Small intestine (tissue), 7 donors: Measurements from ENCODE around the gene CHRNE. TPM values are rescaled to one million over a fixed set of nuclear protein-coding genes. Genes with fewer than 3 reads are reported as not detected.

Experiments
- DNase-seq, 2 donors: peaks; one replicate each; pipeline versions ENCODE4 v3.0.0 to v3.0.0-alpha.2; 2013
- FAIRE-seq: peaks from 2 replicates; lab custom pipeline; 2012; peaks lifted over from hg19 to GRCh38; lab: Jason Lieb, UNC
- H3K27ac ChIP-seq, 3 donors: one replicate each; pipeline ENCODE4 v1.5.1; 2013; ENCODE audit warnings: low read length in 2 of 3, mild to moderate bottlenecking in 2 of 3, control low read depth in 1 of 3, inconsistent platforms in 1 of 3, low read depth in 1 of 3, moderate library complexity in 1 of 3
- H3K27me3 ChIP-seq, 3 donors: one replicate each; pipeline ENCODE4 v1.6.1; 2013; ENCODE audit warnings: low read length in 3 of 3, inconsistent platforms in 1 of 3; ENCODE audit not compliant: control insufficient read depth in 3 of 3, insufficient read depth in 3 of 3
- H3K36me3 ChIP-seq, 3 donors: one replicate each; pipeline ENCODE4 v1.6.1; 2013; ENCODE audit warnings: low read length in 3 of 3, inconsistent platforms in 1 of 3, low read depth in 1 of 3, mild to moderate bottlenecking in 1 of 3, moderate library complexity in 1 of 3; ENCODE audit not compliant: control insufficient read depth in 3 of 3, insufficient read depth in 2 of 3
- H3K4me1 ChIP-seq, 3 donors: one replicate each; pipeline ENCODE4 v1.6.1; 2013; ENCODE audit warnings: low read length in 2 of 3, inconsistent platforms in 1 of 3, low read depth in 1 of 3, mild to moderate bottlenecking in 1 of 3, moderate library complexity in 1 of 3; ENCODE audit not compliant: control insufficient read depth in 3 of 3, insufficient read depth in 2 of 3
- H3K4me3 ChIP-seq, 3 donors: one replicate each; pipeline ENCODE4 v1.5.1; 2013; ENCODE audit warnings: low read length in 3 of 3, control low read depth in 1 of 3, inconsistent platforms in 1 of 3, low read depth in 1 of 3, mild to moderate bottlenecking in 1 of 3, moderate library complexity in 1 of 3
- H3K9me3 ChIP-seq, 2 donors: one replicate each; pipeline ENCODE4 v1.6.1; 2013; ENCODE audit warnings: low read depth in 1 of 2, low read length in 1 of 2; ENCODE audit not compliant: control insufficient read depth in 2 of 2, insufficient read depth in 1 of 2
- WGBS, 3 donors: extraction: QIAGEN DNeasy Blood & Tissue Kit; methylation state at CpG; one replicate each; pipeline ENCODE4 v1.1.7; 2013; 5-methylcytosine and 5-hydroxymethylcytosine counted together
- polyA plus RNA-seq, 4 donors: library from polyadenylated mRNA; stranded (reverse) in 3 of 4; unstranded in 1 of 4; fragments of 200-250 nt in 3 of 4; fragments of 120-200 nt in 1 of 4; gene quantifications; one replicate each; pipeline versions ENCODE4 v1.2.1 to v1.2.3, GENCODE V29; 2013
- donor health status: healthy with polysubstance abuse.
- donor health status: control.
- donor health status: control.
- donor health status: Bipolar disorder and iron deficiency.
- donor health status: healthy.

The CHRNE gene
- polyA plus RNA-seq, 4 donors: 0.27 to 0.66 (median 0.41) TPM

- peaks cover 4 to 40% (median 16%) of the 10 kb centered on the region in 3 donors for H3K4me1 ChIP-seq
Measured at GRCh38 chr17:4947411-4948165, 44.7 kb upstream of the CHRNE start.

GRCh38 chr17:4947010-4947410 lies 44.1 kb upstream of the CHRNE start:
- Histone ChIP-seq H3K27me3 (no peaks in the 10 kb centered on the region), H3K36me3 (peaks cover 0 to 48% (median 24%) of the 10 kb centered on the region in 3 donors), H3K27ac (peak overlapping the region; percentile 86 to 97 (median 86)), H3K4me3 (peak overlapping the region; percentile 87 to 99 (median 93)), H3K9me3 (no peaks in the 10 kb centered on the region), H3K4me1 (peaks cover 4 to 41% (median 16%) of the 10 kb centered on the region in 3 donors)
- WGBS, 3 donors: 0 to 5% (median 0%) methylated on average over 5 to 7 of the region's 7 CpGs
- FAIRE-seq: no peak
- DNase-seq: no peak

More at GRCh38 chr17:4947411-4948165, 44.7 kb upstream of the CHRNE start:
- Histone ChIP-seq H3K9me3 (no peaks in the 10 kb centered on the region), H3K27ac (peak overlapping the region; percentile 95 to 98 (median 97)), H3K27me3 (no peaks in the 10 kb centered on the region), H3K36me3 (peaks cover 0 to 42% (median 21%) of the 10 kb centered on the region in 3 donors), H3K4me3 (peak overlapping the region; percentile 87 to 99 (median 93))
- no peak for FAIRE-seq
- DNase-seq: peak; percentile 69 to 76
- 0 to 1% (median 0%) methylated on average over 36 to 56 of the region's 56 CpGs for WGBS, 3 donors

DNA sequence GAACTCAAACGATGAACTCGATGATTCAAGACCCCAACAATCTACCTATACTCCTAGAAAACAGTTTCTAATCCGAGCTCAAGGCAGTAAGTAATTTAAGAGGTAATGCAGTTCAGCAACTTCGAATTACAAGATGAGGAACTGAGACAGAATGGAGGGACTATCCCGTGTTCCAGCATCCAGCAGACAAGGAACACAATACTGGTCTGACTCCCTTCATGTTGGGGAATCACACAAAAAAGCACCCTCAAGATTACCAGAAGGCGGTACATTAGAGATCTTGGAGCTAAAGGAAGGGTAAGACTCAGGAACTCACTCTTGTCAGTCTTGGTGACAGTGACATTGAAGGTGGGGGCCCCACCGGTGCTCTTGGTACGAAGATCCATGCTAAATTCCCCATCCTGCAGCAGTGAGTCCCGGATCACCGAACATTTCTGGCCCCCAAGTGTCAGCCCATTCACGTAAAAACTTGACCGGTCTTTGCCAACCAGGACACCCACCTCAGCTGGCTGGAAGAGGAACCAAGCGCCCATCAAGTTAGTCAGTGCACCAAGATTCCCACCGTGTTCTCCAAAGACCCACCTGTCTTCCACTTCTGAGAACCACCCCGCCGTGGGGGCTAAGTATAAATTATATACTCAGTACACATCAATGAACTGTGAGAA lies 43.5 kb upstream of the CHRNE start:
- Histone ChIP-seq H3K4me1 (peaks cover 4 to 42% (median 18%) of the 10 kb centered on the region in 3 donors), H3K27me3 (no peaks in the 10 kb centered on the region), H3K4me3 (peak overlapping the region; percentile 87 to 99 (median 93)), H3K9me3 (no peaks in the 10 kb centered on the region), H3K36me3 (peaks cover 0 to 51% (median 24%) of the 10 kb centered on the region in 3 donors), H3K27ac (peak overlapping the region; percentile 86 to 97 (median 86))
- 8 to 21% (median 8%) methylated on average over 16 of the region's 16 CpGs for WGBS, 3 donors
- DNase-seq: no peak
- no peak for FAIRE-seq

DNA sequence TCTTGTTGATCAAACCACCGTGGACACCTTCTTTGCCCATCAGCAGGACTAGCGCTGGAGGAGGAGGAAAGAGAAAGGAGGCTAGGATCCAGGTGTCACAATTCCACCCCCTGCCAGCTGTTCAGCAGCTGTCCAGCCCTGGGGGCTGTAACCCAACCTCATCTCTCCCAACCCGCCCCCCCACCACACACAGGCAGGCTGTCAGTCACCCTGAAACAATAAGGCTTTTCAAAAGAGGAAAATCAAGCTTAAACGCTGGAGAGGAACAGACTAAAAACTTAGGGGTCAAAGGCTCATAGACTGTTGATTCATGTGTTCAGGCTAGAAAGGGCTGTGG lies 43.0 kb upstream of the CHRNE start:
- Histone ChIP-seq H3K27me3 (no peaks in the 10 kb centered on the region), H3K4me3 (peak overlapping the region in 2 of 3 donors; percentile 87 to 93), H3K4me1 (peaks cover 4 to 40% (median 22%) of the 10 kb centered on the region in 3 donors), H3K9me3 (no peaks in the 10 kb centered on the region), H3K27ac (peak overlapping the region; percentile 86 to 97 (median 86)), H3K36me3 (peaks cover 0 to 51% (median 24%) of the 10 kb centered on the region in 3 donors)
- DNase-seq: no peak
- FAIRE-seq: no peak
- 16 to 27% (median 21%) methylated on average over 3 to 4 of the region's 4 CpGs for WGBS, 3 donors

DNA sequence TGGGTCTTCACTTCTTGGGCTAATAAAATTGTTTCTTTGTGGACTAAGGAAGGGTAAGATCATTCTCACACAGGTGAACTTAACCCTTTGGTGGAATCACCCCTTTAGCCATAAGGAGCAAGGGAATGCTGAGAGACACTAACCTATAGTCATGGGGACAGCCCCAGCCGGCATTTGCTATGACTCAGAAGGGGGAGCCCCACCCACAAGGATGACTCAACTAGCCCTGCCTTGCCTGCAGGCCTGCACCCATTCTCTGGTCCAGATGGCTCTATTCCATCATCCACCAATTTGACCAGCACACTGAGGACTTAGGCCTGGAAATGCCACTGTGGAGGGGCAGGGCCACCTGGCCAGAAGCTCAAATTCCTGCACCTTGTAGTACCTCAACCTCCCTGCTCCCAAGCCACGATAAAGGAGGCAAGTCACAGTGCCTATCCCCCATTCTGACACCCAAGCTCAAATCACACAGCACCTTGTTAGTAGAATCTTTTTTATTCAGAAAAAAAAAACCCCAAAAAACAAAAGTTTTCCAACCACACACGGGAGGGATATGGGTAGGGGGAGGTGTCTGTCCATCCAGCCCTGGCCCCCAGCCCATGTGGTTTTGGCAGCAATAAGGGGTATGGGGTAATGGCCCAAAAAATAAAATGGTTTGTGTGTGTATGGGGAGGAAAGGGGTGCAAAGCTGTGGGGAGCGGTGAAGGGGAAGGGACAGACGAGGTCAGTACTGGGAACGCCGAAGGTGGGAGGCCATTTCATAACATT lies 42.5 kb upstream of the CHRNE start:
- FAIRE-seq (no peak), DNase-seq (peak; percentile 71 to 92)
- Histone ChIP-seq H3K27me3 (no peaks in the 10 kb centered on the region), H3K4me3 (peak overlapping the region in 1 of 3 donors; percentile 87), H3K4me1 (peaks cover 4 to 34% (median 17%) of the 10 kb centered on the region in 3 donors), H3K36me3 (peaks cover 0 to 51% (median 24%) of the 10 kb centered on the region in 3 donors), H3K27ac (peak overlapping the region; percentile 37 to 86 (median 86)), H3K9me3 (no peaks in the 10 kb centered on the region)
- 17 to 29% (median 18%) methylated on average over 7 of the region's 7 CpGs for WGBS, 3 donors

DNA sequence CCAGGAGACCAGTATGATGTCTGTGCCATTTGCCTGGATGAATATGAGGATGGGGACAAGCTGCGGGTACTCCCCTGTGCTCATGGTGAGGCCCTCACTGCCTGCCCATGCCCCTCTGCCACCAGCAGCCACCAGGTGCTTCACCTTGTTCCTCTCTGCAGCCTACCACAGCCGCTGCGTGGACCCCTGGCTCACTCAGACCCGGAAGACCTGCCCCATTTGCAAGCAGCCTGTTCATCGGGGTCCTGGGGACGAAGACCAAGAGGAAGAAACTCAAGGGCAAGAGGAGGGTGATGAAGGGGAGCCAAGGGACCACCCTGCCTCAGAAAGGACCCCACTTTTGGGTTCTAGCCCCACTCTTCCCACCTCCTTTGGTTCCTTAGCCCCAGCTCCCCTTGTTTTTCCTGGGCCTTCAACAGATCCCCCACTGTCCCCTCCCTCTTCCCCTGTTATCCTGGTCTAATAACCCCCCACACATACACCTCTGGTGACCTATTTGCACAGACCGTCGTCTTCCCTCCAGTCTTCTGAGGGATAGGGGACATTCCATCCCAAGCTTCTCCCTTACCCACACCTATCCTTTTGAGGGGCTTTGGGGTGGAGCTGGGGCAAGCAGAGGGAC lies 41.8 kb upstream of the CHRNE start:
- DNase-seq (no peak), FAIRE-seq (no peak)
- H3K9me3 ChIP-seq: no peaks in the 10 kb centered on the region
- H3K27me3 ChIP-seq: no peaks in the 10 kb centered on the region
- peaks cover 4 to 31% (median 17%) of the 10 kb centered on the region in 3 donors for H3K4me1 ChIP-seq
- WGBS, 3 donors: 43 to 58% (median 48%) methylated on average over 8 of the region's 8 CpGs
- H3K27ac ChIP-seq: peak overlapping the region; percentile 37 to 86 (median 86)
- H3K4me3 ChIP-seq: peak overlapping the region in 1 of 3 donors; percentile 5
- peaks cover 0 to 51% (median 24%) of the 10 kb centered on the region in 3 donors for H3K36me3 ChIP-seq

- H3K4me1 ChIP-seq: peaks cover 4 to 31% (median 17%) of the 10 kb centered on the region in 3 donors
- peak in 1 of 2 donors; percentile 53 for DNase-seq
- peaks cover 0 to 51% (median 24%) of the 10 kb centered on the region in 3 donors for H3K36me3 ChIP-seq
- no peaks in the 10 kb centered on the region for H3K9me3 ChIP-seq
- peak overlapping the region in 2 of 3 donors; percentile 86 for H3K27ac ChIP-seq
- H3K27me3 ChIP-seq: no peaks in the 10 kb centered on the region
- no peak for FAIRE-seq
- WGBS, 3 donors: 25 to 70% (median 39%) methylated on average over 3 of the region's 3 CpGs
- peak overlapping the region in 1 of 3 donors; percentile 5 for H3K4me3 ChIP-seq
Measured at GRCh38 chr17:4944163-4944553, 41.3 kb upstream of the CHRNE start.
